GM10847 (cell line): ENCODE results near the gene NUDT16L1.

Experiments used
- POLR2A ChIP-seq: IDR thresholded peaks from 2 replicates; pipeline ENCODE4 v1.6.1; 2011; ENCODE audit not compliant: insufficient read length; ENCODE audit errors: extremely low read depth

The NUDT16L1 gene

GRCh38 chr16:4693296-4693955, at the start of gene NUDT16L1:
NUDT16L1 (plus strand) TSS chr16:4693562; CDS start chr16:4693727, 165 bp downstream.
- TF ChIP-seq POLR2A, result peak; percentile 71

DNA sequence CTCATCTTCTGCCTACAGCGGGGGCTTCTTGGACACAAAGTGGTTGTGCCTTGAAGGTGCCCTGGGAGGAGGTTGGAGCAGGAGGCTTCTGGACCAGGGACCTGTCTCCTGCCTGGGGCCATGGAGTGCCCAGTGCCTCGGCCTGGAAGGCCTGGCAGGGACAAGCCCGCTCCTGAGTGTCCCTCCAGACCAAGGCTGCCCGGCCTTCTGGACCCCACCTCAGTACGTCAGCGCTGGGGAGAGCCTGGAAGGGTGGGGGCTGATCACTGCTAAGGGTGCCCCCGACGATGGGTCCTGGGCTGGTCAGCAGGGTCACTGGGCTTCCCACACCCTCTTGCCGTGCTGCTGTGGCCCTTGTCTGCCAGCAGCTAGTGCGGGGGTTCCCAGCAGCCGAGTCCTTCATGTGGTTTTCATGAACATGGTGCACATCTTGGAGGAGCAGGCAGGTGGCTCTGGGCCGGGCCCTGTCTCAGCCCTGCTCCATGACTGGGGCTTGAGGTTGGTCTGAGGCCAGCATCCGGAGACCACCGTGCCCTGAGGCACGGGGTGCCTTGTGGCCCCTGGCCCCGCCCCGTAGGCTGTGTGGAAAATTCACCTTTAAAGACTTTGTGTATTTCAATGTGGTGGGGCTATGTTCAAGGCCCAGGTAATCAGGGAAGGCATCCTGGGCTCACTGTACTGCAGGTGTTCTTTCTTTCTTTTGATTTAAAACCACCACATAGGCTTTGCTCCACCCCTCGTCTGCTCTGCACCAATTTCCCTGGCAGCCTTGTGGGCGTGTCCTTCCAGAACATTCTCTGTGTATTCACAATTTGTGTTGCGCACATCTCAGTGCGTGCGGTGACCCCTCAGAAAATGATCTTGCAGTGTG, 46.4 kb upstream of the NUDT16L1 start:
- TF ChIP-seq POLR2A, result no peak

- no peak for TF ChIP-seq POLR2A
Measured at GRCh38 chr16:4647644-4647980, 45.8 kb upstream of the NUDT16L1 start.

DNA sequence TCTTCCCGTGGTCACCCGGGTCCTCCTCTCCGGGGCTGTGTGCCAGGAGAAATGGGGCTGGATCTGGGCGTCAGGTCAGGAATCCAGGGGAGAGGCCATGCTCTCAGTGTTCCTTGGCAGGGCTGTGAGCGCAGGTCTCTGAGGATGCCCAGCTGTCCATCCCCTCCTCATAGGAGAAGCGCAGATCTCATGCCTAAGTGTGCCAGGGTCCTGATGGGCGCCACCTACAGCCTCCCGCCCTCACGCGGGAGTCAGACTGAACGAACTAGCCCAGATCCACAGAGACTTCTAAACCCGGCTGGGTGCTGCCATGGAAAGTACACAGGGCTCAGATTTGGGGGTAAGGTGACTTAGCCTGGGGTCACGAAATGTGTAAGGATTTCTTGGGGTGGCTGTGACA, 44.4 kb upstream of the NUDT16L1 start:
- no peak for TF ChIP-seq POLR2A

GRCh38 chr16:4649744-4650442, 43.5 kb upstream of the NUDT16L1 start:
- no peak for TF ChIP-seq POLR2A

DNA sequence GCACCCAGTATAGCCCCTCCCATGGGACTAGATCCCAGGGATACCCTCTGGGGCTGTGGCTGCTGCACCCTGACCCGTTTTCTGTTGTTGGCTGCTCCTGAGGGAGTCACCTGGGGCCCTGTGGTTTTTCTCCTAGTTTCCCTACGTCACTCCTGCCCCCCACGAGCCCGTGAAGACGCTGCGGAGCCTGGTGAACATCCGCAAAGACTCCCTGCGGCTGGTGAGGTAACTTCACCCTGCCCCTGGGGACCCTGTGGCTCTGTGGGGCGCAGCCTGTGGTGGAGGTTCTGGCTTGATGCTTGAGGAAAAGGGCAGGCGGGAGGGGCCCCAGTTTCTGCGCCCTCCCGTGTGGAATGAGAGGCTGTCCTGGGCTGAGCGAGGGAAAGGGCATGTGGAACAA, 41.5 kb upstream of the NUDT16L1 start:
- no peak for TF ChIP-seq POLR2A

DNA sequence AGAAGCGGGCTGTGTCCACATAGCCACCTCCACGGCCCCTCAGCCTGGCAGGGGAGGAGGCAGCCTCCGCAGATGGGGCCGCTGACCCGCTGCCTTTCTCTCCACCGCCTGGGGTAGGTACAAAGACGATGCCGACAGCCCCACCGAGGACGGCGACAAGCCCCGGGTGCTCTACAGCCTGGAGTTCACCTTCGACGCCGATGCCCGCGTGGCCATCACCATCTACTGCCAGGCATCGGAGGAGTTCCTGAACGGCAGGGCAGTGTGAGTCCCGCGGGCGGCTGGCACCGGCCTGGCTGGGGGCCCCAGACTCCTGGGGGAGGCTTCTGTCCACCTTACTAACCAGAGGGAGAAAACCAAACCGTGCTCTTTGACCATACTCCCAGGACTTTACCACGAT, 40.8 kb upstream of the NUDT16L1 start:
- TF ChIP-seq POLR2A, result no peak

DNA sequence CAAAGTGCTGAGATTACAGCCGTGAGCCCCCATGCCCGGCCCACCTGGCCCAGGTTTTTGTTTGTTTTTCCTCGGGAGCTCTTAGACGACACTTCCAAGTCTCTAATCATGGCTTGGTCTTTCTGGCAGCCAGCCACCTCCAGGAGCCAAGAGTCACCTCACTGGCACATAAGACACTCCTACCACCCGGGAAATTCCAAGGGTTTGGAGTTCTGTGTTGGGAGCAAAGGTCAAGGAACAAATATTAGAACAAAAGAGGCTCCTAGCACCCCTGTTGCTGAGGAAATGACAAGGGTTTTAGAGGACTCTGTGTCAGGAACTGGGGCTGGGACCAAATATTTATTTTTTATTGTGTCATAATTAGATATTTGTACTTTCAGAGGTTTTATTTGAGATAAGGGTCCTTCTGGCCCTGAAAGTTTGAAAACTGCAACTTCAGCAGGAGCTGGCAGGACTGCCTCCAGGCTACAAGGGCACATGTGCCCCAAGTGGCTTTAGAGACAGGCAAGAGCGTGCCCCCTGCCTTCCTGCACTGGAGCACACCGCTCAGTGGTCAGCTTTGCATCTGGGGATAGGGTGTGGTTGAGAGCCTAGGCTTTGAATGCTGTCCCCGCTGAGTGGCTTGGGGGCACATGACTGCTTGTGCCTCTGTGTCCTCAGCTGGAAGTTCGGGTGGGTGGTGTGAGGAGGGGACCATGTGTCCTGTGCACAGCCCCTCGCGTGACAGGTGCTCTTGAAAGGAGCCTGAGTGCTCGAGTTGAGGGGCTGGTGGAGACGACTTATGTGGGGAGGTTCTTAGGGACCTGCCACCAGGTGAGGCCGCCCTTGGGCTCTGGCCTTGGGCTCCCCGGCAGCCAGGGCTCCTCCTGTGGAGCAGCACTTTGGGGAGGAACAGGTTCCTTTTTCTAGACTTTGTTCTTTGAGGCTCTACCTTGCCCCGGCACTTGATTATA, 39.1 kb upstream of the NUDT16L1 start:
- no peak for TF ChIP-seq POLR2A

DNA sequence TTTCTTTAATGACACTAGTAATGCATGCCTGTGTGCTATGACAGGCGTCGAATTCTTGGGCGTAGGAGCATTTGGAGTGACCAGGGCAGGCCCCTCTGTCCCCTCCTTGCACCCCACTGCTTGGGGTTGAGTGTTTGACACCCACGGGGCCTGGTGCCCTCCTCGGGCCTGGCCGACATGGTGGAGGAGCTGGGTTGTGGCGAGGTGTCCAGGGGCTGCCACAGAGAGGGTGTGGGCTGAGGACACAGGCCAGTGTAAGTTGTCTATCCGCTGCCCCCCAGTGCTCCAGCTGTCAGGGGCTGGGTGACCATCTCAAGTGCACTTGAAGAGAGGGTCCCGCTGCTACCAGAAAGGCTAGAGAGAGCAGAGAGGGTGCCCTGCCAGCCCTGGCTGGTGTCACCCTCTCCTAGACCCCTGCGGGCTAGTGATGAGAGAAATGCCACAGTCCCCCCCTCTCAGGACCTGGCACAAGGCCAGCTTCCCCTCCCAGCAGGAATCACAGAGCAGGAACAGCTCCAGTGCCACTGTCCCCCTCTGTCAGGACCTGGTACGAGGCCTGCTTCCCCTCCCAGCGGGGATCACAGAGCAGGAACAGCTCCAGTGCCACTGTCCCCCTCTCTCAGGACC, 38.3 kb upstream of the NUDT16L1 start:
- no peak for TF ChIP-seq POLR2A

DNA sequence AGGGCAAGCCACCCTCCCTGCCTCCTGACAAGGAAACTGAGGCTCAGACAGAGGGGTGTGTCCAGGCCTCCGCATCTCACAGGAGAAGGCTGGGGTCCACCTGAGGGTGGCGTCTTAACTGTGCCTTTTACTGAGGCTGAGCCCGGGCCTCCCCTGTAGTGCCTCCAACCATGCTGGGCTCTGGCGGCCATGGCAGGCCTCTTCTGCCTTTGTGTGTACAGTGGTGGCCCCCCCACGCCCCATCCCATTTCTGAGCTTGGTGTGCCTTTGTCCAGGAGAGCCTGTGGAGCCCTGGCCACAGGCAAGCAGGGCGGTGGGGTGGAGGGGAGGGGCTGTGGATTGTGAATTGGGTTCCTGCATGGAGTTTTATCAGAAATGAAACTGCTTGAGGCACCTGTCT, 37.6 kb upstream of the NUDT16L1 start:
- TF ChIP-seq POLR2A, result no peak

GRCh38 chr16:4656221-4656620, 37.1 kb upstream of the NUDT16L1 start:
- TF ChIP-seq POLR2A, result no peak

DNA sequence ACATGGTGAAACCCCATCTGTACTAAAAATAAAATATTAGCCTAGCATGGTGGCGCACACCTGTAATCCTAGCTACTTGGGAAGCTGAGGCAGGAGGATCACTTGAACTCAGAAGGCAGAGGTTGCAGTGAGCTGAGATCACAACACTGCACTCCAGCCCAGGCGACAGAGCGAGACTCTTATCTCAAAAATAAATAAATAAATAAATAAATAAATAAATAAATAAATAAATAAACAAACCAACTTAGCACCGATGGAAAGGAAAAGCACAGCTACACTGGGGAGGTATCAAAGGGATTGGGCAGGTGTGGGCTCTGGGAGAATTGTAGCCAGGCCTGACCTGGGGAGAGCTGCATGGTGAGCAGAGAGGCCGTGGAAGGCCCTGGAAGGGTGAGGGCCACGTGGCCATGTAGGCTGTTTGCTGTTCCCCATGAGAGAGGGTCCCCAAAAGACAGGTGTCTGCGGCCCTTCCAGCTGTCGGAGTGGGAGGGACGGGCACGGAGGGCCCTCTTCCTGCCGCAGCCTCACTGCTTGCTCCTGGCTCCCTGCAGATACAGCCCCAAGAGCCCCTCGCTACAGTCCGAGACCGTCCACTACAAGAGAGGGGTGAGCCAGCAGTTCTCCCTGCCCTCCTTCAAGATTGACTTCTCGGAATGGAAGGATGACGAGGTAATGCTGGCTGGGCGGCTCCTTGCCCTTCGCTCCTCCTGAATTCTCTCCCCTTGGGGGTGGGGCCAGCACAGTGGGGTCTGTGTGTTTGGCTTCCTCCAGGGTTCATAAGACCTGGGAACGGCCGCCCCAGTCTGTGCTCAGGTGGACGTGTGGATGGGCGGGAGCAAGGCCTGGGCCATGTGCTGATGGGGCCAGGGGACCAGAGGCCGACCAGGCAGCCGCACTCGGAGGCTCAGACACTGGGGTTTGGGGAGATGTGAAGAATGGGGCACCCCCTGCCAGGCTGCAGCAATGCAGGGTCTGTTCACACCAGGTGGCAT, 36.4 kb upstream of the NUDT16L1 start:
- no peak for TF ChIP-seq POLR2A

DNA sequence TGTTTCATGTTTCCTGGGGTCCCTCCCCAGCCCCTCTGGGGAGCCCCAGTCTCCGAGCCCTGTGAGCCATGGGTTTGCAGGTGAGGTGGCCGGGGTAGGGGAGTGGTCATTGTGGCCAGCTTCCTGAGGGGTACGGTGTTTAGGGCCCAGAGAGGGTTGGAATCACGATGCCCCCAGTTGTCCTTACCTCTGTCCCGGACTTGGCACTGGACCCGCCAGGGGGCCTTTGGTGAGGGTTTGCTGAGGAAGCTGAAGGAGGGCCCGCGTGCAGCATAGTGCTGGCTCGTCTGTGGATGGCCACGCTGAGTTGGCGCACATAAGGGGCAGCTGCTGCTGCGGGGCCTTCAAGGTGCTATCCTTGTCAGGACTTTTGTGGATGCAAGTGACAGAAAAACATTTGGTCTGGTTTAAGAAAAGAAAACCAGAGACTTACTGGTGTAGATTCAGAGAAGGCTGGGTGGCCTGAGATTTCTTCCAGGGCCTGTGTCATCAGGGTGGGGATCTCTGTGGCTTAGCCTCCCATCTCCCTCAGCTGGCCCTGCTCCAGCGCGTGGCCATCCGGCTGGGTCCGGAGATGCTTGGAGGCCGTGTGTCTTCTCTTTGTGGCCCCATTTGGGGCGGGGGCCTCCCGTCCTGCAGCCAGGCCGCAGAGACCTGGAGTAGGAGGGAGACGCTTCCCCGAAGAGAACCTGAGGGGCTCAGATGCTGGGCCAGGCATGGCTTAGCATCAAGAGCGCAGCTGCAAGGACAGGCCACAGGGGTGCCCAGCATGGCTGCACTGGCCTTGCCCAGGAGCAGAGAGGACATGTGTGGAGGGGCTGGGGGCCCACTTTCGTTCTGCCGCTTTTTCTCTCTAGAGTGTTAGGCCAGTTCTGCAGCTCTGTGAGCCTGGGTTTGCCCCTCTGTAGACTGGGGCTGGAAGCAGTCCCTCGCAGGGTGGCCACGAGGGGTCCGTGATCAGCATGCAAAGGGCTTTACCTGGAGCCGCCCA, 33.7 kb upstream of the NUDT16L1 start:
- TF ChIP-seq POLR2A, result no peak
